Activated gamma-delta T cell treated with anti-CD3 and anti-CD28 coated beads, Interleukin-2, amount 50 U/mL, for 16 hours (primary cell): ENCODE measurements around the gene RPL4.

Experiments
- DNase-seq: peaks from one replicate; pipeline ENCODE4 v3.0.0-alpha.2; 2020; ENCODE audit warnings: low read depth

The RPL4 gene

GRCh38 chr15:66456211-66456610 is 48.4 kb downstream of the RPL4 start:
- DNase-seq, result no peak

GRCh38 chr15:66454143-66454542 is 50.5 kb downstream of the RPL4 start:
- DNase-seq, result no peak

DNA sequence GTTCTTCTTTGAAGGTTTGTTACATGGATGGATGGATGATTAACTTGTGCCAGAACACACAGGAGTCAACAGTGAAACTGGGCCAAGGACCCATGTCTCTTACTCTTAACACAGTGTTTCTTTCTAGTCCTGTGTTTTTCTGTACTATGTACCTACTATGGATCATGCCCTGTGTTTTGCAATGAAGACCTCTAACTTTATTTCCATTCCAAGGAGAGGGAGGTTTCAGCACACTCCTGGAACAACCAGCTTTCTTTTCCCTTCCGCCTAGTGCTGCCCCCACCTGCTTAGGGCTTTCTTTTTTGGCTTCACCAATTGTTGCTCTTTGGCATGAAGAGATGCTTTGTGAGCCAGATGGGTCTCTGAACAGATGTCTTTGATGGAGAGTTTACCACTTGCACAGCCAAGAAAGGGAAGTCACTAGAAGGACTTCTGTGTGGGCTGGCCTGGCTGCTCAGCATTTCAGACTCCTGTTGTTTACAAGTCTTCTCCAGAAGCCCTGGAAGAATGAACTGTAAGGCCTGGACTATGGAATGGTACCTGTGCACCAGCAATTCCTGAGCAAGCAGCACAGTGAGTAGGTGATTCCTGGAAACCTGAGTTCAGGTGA is 51.6 kb downstream of the RPL4 start:
- DNase-seq, result no peak

- no peak for DNase-seq
Measured at GRCh38 chr15:66452420-66452819, 52.2 kb downstream of the RPL4 start.
